ENCODE measurements around the gene MXD1.
"Not testable (repeated sequence)": the region's sequence is repeated elsewhere in the genome, so short reads cannot be mapped to it uniquely, and the experiment has no call there.

Gene MXD1

DNA sequence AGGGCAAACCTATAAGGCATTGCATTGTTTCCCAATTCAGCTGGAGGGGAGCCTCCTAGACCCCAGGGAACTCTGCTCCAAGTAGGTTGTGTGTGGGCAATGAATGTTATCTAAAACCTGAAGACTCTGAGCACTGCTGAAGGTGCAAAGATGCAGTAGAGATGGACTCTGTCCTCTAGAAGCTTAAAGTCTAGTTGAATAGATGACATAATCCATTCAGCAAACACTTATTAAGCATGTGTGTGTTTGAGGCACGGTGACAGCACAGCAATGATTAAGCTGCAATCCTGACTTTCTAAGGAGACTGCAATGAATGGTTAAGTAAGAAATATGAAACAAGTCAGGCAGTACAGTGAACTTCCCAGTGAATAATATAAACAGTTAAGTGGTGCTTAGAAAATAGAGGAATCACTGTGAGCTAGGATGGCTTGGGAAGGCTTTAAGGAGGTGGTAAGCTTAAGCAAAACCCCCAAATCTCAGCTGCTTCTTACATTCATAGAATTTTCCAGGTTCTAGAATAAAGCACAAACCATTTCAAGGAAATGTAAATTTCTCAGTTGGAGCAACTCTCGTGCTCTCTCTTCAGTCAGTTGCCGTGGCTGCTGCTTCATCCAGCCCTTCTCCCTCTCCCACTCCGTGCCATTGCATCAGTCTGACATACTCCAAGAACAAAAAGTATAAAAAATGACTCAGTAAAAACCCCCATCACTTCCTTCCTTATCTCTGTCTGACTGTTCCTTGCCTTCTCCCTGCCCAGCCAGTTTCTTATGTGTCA is 19.1 kb downstream of the MXD1 start:
- DNase-seq: no peak

DNA sequence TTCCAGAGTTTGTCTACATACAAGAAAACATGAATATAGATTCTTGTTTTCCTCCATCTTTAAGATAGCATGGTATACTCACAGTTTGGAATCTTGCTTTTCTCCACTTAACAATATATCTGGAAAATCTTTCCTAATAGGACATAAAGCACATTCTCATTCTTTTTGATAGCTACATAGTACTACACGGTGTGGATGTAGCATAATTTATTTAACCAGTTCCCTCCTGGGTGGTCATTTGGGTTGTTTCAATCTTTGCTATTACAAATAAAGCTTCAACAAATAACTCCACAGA is 19.7 kb downstream of the MXD1 start:
- DNase-seq: no peak

DNA sequence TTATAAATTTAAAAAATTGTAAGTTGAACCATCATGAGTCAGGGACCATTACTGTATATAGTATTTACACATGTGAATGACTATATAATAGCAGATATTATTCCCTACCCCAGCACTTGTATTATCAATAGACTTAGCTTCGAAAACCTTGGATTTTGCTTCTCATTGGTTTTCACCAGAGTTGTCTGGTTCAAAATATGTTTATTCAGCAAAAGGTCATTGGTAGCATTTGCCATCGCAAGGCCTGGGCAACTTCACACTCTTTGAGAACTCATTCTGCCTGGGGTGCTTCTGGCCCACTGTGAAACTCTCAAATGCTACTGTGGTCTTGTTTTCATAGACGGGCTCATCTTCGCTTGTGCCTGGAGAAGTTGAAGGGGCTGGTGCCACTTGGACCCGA is 20.1 kb downstream of the MXD1 start:
- DNase-seq: no peak

- peak; percentile 75 for DNase-seq
These were observed 22.0 kb downstream of the MXD1 start for GRCh38 chr2:69936906-69937305.

- DNase-seq: no peak
These were observed 23.1 kb downstream of the MXD1 start for GRCh38 chr2:69937968-69938367.

DNA sequence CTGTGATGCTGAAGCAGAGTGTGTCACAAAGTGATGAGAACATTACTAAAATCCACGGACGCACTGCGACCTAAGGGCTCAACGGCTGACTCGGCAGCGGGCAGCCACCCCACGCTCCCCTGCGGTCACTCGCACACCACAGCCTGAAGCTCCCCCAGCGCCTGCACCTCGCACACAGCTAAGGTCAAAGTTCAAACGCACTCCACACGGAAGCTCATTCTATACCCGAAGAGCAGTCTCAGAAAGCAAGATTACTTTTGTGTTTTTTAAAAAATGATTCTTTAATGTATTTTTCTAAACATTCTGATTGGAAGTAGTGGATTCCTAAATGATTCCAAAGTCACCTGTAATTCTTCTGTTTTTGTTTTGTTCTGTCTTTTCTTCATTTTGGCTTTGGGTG is 24.8 kb downstream of the MXD1 start:
- DNase-seq: no peak

DNA sequence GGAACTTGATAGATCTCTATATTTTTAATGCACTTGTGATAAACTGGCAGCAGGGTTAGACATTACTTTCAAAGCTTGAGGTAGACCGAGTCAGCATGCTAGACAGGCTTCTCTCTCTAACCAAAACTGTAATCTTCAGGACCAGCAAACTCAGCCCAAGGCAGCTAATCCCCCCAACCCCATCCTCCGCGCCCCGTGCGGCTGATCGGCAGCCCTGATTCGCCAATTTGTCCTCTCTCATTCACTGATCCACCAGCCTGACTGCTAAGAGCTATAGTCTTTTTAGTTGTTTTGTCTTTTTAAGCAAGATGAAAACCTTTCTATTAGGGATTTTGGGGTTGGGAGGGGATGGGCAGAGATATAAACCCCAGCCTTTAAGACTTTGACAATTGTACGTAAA is 25.8 kb downstream of the MXD1 start:
- no peak for DNase-seq

GRCh38 chr2:69943000-69943842 is 28.3 kb downstream of the MXD1 start:
- no peak for DNase-seq

GRCh38 chr2:69943843-69944525 is 29.1 kb downstream of the MXD1 start:
- no peak for DNase-seq

DNA sequence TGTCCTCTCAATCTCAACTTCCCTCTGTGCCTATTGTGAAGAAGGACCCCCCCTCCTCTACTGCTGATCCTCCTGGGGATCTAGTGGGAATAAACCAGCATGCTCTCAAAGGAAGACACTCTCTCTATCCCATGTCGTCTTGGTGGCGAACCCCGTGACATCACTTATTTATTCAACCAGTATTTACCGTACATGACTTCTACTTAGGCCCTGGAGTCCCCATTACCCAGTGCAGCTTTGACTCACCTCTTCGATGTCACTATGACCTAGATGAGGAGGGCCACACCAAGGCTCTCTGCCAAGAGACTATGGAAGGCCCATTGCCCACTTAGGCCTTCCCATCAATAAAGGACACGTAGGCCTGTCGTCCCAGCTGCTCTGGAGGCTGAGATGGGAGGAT is 29.8 kb downstream of the MXD1 start:
- no peak for DNase-seq

- DNase-seq: peak; percentile 69
These were observed 30.5 kb downstream of the MXD1 start for GRCh38 chr2:69945441-69945840.

- DNase-seq: no peak
These were observed 31.0 kb downstream of the MXD1 start for GRCh38 chr2:69945941-69946340.

- no peak for DNase-seq
These were observed 31.7 kb downstream of the MXD1 start for GRCh38 chr2:69946351-69947324.

DNA sequence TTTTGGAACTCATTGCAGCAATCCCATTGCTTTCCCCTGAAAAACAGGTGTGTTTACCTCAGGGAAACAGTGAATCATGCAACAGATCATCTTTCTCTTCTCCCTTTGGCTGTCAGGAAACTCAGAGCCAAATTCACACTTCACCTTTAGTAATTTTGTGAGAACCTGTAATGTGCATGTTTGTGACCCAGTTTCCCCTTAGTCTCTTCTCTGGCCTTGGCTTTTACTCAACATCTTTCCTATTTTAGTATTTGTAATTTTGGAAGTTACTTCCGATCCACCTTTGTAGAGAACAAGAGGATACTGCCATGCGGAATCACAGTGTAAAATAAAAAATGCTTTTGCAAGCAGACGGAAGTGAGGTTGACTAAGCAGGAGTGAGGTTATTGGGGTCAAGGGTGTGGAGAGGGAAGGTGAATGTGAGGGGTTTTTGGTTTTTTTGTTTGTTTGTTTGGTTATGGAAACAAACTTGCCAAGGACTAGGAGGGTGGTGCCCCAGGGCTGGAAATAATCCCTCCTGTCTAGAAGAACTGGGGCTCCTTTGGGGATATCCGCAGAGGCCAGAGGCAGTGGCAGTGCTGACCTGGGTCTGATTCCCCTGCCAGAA is 32.5 kb downstream of the MXD1 start:
- DNase-seq: no peak

- peak; percentile 71 for DNase-seq
These were observed 33.4 kb downstream of the MXD1 start for GRCh38 chr2:69948032-69948962.

GRCh38 chr2:69948963-69949645 is 34.2 kb downstream of the MXD1 start:
- DNase-seq: no peak

DNA sequence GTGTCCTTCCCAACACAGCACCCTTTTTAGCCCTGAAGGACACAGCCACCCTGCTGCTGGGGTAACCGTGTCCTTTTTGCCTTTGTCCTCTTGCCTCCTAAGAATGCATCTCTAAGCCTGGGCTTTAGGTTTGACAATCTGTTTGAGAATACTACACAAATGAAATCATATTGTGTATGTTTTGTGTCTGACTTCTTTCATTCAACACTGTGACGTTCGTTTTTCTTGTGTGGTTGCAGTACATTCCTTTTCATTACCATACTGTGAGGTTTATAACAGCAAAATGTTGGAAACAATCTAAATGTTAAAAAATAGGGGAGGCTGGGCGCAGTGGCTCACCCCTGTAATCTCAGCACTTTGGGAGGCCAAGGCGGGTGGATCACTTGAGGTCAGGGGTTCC is 35.3 kb downstream of the MXD1 start:
- DNase-seq: no peak

DNA sequence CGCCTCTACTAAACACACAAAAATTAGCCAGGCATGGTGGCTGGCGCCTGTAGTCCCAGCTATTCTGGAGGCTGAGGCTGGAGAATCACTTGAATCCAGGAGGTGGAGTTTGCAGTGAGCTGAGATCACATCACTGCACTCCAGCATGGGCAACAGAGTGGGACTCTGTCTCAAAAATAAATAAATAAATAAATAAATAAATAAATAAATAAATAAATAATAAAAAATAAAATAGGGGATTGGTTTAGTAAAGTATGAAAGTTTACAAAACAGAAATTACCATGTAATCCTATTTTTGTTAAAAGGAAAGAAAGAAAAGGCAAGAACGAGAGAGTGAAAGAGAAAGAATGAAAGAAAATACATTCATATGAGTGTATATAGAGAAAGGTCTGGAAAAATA is 35.8 kb downstream of the MXD1 start:
- DNase-seq: not testable (repeated sequence)

DNA sequence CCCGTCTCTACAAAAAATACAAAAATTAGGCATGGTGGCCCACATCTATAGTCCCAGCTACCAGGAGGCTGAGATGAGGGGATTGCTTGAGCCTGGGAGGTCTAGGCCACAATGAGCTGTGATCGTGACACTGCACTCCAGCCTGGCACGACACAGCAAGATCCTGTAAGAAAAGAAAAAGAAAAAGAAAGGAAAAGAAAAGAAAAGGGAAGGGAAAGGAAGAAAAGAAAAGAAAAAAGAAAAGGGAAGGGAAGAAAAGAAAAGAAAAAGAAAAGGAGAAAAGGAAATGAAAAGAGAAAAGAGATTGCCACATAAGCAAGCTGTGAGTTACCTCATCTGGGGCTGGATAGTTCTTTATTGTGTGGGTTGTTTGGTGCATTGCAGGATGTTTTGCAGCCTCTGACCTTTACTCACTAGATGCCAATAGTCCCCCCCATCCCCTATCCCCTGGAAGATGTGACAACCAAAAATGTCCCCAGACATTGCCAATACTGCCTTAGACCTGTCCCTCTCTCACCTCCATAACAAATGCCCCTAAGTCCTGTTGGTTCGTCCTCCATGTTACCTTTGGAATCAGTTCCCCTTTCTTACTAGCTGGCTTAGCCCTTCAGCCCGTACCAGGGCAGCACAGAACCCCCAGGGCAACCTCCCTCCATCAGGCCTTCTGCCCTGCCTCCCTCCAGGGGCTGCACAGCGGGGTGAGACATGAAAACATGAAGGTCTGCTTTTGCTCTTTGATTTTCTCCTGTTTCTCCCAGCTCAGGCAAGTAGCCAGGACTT is 37.6 kb downstream of the MXD1 start:
- no peak for DNase-seq

GRCh38 chr2:69954084-69954483 is 39.2 kb downstream of the MXD1 start:
- DNase-seq: no peak
